ENCODE data around the gene ALKBH2.

Gene ALKBH2

DNA sequence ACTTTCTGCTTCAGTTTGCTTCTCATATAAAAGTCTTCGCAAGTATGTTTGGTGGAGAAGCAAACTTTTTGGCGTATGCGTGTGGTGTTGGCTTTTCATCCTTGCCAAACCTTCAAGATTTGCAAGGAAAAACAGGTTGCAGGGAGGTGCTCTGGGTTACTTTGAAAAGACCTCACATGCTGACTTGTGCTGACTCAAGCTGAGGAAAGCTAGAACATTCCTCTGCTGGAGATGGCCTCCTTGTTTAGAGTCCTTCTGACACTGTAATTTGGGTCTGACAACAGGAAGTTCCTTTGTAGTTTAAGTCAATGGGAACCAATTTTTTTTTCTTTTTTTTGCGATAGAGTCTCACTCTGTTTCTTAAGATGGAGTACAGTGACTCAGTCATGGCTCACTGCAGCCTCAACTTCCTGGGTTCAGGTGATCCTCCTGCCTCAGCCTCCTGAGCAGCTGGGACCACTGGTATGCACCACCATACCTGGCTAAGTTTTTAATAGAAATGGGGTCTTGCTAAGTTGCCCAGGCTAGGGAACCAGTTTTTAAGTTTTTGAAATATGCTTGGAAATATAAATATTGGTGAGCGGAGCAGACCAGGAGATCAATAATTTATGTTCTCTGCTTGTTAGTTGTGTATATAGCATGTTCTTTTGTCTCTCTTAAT lies 20.5 kb upstream of the ALKBH2 start:
- no peak for DNase-seq

- no peak for DNase-seq
Measured at GRCh38 chr12:109112720-109113465, 19.6 kb upstream of the ALKBH2 start.

- DNase-seq, result peak; percentile 54
Measured at GRCh38 chr12:109110988-109111495, 17.8 kb upstream of the ALKBH2 start.

DNA sequence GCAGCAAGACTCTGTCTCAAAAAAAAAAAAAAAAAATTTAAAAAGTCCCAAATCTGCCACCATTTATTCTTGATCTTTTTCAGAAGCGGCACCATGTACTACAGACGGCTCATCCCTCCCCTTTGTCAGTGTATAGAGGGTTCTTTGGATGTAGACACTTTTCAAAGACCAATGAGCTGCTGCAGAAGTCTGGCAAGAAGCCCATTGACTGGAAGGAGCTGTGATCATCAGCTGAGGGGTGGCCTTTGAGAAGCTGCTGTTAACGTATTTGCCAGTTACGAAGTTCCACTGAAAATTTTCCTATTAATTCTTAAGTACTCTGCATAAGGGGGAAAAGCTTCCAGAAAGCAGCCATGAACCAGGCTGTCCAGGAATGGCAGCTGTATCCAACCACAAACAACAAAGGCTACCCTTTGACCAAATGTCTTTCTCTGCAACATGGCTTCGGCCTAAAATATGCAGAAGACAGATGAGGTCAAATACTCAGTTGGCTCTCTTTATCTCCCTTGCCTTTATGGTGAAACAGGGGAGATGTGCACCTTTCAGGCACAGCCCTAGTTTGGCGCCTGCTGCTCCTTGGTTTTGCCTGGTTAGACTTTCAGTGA lies 16.6 kb upstream of the ALKBH2 start:
- DNase-seq, result no peak

DNA sequence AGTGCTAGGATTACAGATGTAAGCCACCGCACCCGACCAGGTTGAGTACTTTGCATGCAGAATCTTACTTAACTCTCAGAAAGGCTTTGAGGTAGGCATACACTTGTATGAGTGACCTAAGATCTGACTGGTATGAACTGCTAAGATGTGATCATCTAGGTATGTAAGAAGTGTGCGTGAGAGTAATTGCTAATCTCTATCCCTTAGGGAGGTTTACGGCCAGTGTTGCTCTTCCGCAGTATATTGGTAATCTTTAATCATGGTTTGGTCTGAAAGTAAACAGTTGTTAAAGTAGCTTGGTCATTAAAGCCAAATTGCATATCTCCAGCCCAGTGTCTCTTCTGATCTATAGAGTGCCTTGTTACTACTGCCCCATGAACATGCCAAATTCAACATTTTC lies 11.9 kb upstream of the ALKBH2 start:
- DNase-seq, result no peak

- DNase-seq, result no peak
Measured at GRCh38 chr12:109102491-109102890, 9.2 kb upstream of the ALKBH2 start.

GRCh38 chr12:109100741-109101140 lies 7.5 kb upstream of the ALKBH2 start:
- no peak for DNase-seq

- DNase-seq, result no peak
Measured at GRCh38 chr12:109099431-109100020, 6.3 kb upstream of the ALKBH2 start.

- DNase-seq, result no peak
Measured at GRCh38 chr12:109098651-109099050, 5.4 kb upstream of the ALKBH2 start.

GRCh38 chr12:109098183-109098604 lies 4.9 kb upstream of the ALKBH2 start:
- DNase-seq, result no peak

DNA sequence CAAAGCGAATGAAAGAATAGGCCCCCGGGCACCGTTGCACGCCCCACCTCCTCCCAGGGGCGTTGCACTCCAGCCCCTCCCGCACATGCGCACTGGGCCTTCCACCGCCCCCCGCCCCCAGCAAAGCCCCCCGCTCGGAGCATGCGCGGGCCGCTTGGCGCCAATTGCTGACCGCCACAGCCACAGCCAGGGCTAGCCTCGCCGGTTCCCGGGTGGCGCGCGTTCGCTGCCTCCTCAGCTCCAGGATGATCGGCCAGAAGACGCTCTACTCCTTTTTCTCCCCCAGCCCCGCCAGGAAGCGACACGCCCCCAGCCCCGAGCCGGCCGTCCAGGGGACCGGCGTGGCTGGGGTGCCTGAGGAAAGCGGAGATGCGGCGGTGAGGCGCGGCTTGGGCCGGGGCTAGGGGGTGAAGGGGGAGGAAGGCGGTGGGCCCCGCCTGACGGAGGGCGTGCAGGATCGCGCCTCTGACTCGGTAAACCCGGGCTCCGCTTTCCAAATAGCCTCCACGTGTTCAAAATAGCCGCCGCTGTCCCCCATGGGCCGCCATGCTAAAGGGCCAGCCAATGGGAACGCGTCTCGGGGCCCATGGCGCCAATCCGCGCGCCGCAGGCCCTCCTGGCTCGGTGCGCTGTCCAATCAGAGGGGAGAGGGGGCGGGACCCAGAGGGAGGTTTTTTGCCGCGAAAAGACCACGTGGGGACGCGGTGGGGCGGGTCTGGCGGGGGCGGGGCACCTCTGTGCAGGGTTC lies 4.3 kb upstream of the ALKBH2 start, which contains the start of gene UNG:
Gene UNG, plus strand, starts transcription at position 163 of the 748 bp plus-strand sequence. Its CDS starts 83 bp downstream, at position 246.
- DNase-seq, result peak; percentile 96

DNA sequence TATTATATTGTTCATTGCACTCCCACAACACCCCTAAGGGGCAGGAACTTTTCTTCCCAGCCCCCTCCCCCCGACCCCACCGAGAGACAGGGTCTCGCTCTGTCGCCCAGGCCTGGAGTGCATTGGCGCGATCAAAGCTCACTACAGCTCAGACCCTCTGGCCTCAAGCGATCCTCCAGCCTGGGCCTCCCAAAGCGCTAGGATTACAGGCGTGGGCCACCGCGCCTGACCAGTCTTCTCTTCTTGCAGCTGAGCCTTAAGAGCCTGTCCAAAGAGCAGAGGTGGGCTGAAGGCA lies 3.8 kb upstream of the ALKBH2 start:
- DNase-seq, result no peak

DNA sequence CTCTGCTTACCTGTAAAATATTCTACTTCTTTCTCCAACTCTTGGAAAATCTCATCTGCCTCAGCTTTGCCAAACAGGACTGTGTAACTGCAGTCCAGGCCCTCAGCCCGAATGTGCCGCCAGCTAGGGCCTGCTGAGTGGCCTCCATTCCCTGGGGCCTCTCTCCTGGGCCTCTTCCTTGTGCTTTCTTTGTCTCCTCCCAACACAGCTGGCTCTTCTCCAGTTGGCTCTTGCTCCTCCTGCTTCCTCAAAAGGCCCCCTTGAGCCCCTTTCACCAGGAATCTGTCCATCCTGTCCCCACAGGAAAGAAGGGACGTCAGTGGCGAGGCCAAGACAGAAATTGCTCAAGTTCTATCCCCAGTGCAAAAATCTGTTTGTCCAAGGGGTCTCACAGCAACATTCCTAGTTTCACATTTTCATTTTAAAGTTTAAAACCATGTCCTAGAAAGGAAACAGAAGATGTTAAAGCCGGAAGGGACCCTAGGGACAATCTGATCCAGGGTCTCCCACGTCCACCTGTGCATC lies 713 bp downstream of the ALKBH2 start:
- no peak for DNase-seq

GRCh38 chr12:109089683-109090082 lies 3.6 kb downstream of the ALKBH2 start:
- no peak for DNase-seq

GRCh38 chr12:109088818-109089217 lies 4.5 kb downstream of the ALKBH2 start:
- DNase-seq, result no peak

GRCh38 chr12:109087250-109087649 lies 6.0 kb downstream of the ALKBH2 start:
- DNase-seq, result no peak

DNA sequence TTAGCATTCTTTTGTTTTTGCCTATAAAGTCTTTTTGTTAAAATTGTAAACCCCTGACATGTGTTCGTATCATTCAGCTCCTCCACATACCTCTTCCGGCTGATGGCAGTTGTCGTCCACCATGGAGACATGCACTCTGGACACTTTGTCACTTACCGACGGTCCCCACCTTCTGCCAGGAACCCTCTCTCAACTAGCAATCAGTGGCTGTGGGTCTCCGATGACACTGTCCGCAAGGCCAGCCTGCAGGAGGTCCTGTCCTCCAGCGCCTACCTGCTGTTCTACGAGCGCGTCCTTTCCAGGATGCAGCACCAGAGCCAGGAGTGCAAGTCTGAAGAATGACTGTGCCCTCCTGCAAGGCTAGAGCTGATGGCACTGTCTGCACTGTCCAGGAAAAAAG lies 7.7 kb downstream of the ALKBH2 start:
- DNase-seq, result no peak

DNA sequence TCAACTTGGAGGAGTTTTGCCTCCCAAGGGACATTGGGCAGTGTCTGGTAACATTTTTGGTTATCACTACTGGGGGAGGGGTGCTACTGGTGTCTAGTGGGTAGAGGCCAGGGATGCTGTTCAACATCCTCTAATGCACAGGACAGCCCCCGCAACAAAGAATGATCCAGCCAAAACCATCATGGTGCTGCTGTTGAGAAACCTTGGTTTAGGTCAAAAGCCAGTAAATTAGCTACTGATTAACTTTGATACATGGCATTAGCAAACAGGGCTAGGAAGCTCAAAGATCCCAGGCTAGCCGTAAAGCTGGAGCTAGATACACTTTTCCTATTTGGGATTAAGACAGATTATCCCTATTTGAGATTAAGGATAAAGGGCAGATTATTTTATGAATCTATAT lies 8.8 kb downstream of the ALKBH2 start:
- no peak for DNase-seq

DNA sequence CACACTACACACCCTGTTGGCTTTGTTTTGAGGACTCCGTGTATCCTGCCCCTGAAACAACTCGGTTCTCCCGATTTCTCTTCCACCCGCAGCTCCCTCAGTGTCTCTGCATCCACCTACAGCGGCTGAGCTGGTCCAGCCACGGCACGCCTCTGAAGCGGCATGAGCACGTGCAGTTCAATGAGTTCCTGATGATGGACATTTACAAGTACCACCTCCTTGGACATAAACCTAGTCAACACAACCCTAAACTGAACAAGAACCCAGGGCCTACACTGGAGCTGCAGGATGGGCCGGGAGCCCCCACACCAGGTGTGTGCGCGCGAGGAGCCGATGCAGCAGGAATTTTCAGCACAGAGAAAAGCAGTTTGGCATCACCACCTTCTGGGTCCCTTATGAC lies 10.5 kb downstream of the ALKBH2 start:
- DNase-seq, result no peak

DNA sequence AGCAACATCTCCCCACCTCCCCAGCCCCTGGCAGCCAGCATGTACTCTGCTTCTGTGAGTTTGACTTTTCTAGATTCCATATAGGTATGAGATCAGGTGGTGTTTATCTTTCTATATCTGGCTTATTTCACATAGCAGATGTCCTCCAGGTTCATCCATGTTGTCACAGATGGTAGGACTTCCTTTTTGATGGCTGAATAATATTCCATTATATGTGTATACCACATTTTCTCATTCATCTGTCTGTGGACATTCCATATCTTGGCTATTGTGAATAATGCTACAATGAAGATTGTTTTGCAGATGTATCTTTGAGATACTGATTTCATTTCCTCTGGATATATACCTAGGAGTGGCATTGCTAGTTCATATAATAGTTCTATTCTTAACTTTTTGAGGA lies 18.4 kb downstream of the ALKBH2 start:
- DNase-seq, result no peak

DNA sequence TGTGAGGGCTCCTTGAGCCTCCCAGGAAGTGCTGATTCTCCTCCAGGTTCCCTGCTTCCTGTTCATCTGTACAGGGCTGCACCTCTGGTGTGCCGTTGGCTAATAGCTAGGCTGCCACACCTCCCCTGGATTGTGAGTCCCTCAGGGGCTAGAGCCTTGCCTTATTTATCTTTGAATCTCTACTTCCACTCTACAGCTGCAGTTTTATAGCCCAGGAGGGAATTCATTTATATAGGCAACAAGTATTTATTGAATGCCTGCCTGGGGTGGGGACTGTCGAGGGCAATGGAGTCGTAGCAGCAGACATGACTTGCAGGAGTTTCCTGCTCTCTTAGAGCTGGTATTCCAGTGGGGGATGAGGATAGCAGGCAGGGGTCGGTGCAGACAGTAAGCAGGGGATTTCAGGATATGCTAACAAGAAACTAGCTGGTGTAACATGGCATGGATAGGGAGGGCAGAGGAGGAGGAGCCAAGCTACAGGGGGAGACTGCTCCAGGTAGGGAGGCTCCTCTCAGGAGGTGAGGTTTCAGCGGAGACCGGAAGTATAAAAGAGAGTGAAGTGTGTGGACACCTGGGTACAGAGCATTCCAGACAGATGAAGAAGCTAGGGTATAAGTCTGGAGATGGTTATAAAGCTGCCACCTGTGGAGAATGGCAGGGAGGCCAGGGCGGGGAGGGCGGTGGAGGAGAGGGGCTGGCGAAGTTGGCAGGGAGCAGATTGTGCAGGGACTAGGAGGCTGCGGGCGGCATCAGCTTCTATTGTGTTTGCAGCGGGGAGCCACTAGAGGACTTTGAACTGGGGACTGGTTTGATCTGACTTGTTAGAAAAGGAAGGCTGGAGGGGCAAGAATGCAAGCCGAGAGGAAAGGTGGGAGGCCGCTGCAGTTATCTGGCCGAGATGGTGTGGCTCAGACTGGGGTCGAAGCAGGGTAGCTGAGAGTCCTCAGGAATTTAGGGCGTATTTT lies 23.7 kb downstream of the ALKBH2 start:
- no peak for DNase-seq

GRCh38 chr12:109065853-109066193 lies 27.4 kb downstream of the ALKBH2 start:
- no peak for DNase-seq
